HG03354 (cell line): ENCODE results near the gene UNC119.

Experiments used
- ATAC-seq: cut with Tn5 transposase; IDR thresholded peaks from one replicate; pipeline ENCODE4 v1.9.1; 2021; ENCODE audit warnings: mild to moderate bottlenecking; ENCODE audit not compliant: unreplicated experiment, poor library complexity, severe bottlenecking

UNC119 gene

DNA sequence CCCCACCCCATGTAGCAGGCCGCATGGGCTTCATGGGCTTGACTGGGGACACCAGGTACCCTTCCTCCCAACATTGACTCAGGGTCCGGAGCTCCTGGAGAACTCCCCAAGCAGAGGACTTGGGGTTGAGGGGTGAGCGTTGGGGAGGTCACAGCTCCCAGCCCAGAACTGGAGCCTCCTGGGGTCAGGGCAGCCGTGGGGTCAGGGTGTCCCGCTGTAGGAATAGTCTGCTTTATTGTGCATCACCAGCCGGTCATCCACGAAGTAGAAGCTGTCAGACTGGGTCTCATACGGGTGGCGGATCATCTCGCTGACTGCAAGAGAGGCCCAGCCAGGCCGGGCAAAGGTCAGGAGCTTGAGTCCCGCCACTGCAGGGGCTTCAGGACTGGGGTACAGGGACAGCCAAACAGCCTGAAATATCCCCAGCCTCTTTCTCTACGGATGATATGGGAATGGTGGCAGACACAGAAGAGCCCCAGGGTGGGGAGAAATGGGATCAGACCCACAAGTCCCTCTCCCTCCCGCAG, 5.3 kb downstream of the UNC119 start:
- ATAC-seq: no peak

DNA sequence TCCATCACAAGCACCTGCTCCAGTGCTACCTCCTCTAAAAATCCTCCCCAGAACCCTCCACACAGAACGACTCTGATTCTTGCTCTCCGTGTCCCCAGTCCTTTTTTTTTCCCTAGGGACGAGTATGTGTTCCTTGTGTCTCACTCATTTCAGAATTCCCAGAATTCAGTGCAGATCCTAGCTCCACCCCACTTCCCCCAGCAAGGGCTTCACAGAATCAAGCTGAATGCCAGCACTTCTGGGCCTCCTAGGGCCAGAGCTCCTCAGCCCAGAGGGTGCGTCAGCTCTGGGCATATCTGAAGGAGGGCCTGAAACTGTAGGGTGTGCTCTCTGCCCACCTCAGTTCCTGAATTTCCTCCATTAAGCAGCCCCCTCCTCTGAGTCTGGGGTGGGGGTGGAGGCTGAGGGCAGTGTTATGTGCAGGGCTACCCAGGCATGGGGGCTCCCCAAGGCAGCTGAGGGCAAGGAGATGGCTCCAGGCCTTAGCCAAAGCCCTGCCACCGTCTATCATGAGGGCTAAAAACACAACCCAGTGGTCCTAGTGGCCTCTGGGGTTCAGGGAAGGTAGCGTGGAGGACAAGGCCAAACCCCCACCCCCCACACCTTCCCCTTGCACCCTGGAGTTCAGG, 6.5 kb downstream of the UNC119 start:
- ATAC-seq: no peak

DNA sequence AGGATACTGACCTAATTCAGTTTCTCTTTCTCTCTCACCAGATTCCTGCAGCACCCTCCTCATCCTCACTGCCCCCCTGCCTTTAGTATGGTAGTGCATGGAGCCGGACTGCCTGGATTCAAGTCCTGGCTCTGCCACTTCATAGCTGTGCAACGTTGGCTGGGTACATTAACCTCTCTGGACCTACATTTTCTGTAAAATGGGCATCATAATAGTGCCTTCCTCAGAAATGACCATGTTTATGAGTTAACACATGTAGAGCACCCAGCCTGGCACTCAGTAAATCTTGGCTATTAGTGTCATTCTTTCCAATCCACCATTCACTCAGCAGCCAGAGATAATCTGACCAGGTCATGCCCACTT, 7.3 kb downstream of the UNC119 start:
- no peak for ATAC-seq

DNA sequence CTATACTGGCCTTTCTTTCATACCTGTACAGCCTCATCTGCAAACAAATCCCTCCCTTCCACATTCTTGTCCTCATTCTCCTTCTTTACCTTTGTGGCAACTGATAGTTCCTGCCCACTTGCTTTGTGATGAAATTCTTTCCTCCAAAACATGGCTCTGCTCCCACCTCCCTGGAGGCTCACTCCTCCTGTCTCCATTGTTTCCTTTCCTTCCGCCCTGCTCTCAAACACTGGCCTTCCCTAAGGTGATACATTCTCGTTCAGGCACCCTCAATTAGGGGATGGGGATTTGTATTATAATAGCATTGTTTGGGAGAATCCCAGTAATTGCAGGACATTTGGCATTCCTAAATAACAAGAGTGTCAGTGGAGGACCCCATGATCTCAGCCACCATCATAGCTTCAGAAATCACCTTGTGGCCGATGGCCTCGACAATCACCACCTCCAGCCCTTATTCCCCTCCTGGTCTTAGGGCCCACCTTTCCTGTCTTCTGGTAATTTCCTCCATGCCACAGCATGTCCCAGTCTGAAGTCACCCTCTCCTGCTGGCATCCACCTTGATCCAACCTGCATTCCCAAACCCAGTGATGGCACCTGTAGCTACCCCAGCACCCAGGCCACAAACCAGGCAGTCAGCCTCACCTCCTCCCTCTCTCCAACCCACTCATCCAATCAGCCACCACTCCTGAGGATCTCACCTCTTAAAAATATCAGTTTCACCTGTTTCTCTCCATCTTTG, 7.9 kb downstream of the UNC119 start:
- no peak for ATAC-seq

DNA sequence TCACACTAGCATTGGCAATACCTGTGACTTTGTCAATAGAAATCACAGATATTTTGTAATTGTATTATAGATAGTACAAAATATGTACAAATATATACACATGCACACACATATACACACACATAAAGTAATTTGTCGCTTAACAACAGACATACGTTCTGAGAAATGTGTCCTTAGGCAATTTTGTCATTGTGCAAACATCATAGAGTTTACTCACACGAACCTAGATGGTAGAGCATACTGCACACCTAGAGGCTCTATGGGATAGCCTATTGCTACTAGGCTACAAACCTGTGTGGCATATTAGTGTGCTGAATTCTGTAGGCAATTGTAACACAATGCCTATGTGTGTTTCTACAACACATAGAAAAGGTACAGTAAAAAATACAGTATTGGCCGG, 11.0 kb downstream of the UNC119 start:
- no peak for ATAC-seq

DNA sequence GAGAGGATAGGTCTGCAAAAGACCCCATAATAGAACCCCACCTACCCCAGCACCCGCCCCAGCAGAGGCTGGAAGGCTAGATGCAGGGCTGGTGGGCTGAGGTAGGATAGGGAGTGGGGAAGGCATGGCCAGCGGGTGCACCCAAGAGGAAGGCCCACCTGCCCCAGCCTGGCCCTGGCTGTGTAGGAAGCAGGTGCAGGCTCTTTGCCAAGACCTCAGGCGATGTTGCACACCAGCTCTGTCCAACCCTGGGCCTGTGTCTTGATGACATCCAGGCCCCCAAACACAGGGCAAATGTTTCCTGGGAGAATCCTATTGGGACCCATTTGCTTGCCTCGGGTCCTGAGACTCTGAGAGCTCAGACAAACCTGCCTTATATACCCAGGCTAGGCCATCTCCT, 12.2 kb downstream of the UNC119 start:
- no peak for ATAC-seq

DNA sequence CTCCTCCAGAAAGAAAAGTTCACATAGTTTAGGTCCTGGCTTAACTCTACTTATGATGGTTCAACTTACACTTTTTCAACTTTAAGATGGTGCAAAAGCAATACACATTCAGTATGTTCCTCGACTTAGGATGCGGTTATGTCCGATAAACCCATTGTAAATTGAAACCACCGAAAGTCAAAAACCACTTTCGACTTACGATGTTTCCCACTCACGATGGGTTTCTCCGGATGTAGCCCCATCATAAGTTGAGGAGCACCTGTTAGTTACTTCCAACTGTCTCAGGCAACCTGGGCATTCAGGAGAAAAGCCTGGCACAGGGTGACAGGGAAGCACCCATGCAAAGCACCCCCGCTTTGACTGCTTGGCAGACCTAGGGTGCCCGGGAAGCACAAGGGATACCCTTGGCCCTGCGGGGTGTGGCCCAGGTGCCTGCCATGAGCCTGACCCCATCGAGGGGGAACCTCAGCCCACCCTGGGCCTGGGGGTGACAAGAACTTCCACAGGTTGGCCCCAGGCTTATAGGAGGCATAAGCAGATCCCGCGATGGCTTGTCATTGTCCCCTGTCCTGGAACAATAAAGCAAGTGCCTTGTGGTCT, 14.0 kb downstream of the UNC119 start:
- no peak for ATAC-seq

DNA sequence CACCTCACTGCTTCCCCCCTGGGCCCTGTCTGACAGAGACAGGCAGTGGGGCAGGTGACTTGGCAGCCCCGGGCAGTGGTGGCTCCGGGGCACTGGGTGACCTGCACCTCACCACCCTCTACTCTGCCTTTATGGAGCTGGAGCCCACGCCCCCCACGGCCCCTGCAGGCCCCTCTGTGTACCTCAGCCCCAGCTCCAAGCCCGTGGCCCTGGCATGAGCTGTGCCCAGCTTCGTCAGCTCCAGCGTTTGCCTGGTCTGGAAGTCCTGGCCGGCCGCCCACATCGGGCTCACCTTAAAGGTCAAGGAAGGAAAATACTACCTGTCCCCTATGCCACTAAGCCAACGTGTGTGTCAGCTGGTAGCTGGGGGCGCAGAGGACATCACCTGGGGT, 15.2 kb downstream of the UNC119 start:
- ATAC-seq: no peak

DNA sequence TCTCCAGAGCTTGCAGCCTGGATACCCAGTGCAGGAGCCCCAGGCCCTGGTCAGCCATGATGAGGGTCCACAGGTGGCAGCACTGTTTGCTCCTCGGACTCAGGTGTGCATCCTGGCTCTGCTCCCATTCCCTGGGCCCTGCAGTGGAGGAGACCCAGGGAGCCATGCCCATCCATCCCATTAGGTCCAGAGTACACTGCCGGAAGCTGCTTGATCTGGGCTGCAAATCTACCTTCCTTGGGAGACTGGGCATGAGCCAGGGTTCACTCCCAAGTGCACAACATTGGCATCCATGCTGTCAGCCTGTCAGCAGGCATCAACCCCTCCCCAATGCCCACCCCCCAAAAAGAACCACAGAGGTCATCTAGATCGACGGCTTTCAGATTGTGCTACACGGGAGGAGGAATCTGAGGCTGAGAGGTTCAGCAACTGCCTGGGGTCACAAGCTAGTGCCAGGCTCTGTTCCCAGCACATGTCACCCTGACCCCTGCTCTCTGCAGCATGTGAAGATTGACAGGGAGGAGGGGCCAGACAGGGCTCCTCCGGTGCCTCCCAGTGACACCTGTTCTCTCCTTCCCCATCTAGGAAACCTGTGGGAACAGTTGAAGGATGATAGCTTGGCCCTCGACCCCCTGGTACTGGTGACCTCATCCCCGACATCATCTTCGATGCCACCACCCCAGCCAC, 15.7 kb downstream of the UNC119 start:
- ATAC-seq: no peak

DNA sequence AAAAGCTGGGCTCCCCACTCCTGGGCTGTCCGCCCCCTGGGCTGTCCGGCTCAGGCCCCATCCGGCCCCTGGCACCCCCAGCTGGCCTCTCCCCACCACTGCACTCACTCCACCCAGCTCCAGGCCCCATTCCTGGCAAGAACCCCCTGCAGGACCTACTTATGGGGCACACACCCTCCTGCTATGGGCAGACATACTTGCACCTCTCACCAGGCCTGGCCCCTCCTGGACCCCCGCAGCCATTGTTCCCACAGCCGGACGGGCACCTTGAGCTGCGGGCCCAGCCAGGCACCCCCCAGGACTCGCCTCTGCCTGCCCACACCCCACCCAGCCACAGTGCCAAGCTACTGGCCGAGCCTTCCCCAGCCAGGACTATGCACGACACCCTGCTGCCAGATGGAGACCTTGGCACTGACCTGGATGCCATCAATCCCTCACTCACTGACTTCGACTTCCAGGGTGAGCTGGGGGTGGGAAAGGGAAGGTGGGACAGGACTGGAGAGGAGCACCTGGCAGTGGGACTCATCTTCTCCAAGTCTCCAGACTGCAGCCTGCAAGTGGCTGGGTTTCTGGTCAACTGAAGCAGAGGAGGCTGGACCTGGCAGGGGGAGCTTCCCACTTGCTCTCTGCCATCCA, 17.6 kb downstream of the UNC119 start:
- no peak for ATAC-seq

DNA sequence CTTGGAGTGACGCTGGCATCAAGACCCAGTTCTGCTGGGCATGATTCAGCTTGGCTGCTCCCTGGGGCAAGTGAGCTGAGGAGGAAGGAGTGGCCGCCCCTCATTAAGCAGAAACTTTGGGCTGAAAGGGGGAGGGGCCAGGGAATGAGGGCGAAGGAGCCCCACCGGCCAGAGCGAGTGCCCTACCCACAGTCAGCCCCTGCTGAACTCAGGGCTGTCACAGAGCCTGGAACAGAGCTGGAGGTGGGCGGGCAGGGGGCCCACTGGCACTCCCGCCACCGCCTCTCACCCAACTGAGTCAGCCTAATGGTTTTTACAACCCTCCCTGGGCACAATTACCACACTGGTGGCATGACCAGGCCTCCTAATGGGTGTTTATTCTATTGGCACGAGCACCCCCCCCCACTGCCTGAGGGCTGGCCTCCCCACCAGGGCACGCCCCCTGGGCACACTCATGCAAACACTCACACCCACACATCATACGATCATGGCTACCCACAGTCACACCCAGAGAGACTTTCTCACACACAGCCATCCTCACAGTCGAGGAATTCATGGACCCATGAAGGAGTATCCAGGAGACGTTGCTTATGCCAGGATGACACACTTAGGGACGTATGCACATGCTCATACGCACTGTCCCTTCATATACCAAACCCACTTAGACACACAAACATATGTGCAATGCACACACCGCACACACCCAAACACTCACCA, 19.2 kb downstream of the UNC119 start:
- ATAC-seq: no peak

DNA sequence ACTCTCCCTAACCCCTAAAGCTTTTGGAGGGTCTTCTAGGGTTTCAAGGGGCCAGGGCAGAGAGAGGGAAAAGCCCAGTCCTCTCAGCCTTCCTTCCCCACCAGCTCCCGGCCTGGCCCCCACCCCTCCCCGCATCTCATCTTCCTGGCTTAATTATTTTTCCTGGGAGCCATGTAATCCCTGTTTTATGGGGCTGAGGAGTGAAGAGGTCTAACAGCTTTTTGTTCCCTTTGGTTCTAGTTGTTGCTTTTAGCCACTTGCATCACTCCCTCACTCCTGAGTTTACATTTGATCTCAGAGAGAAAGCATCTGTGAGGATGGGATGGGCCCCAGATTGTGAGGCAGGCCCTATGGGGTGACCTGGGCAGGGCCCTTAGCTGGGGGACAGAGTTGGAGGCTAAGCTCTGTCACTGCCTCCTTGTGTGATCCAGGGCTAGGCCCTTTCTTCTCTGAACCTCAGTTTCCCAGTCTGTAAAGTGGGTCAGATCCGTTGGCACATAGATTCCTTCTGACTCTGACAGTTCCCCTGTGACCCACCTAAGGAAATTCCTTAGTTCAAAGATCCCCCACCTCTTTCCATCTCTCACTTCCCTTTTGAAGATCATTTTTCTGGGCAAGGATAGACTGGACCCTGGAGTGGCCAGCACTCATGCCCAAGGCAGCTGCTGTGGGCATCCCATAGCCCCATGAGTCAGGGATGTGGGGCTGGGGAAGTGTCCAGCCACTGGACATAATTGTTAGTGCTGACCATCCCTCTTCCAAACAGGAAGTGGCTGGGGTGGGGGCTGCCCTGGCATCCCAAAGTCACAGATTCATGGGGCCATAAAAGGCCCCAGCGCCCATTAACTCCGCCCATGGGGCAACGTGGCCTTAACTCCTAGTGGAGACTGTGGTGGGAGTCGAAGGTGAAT, 20.1 kb downstream of the UNC119 start:
- no peak for ATAC-seq

DNA sequence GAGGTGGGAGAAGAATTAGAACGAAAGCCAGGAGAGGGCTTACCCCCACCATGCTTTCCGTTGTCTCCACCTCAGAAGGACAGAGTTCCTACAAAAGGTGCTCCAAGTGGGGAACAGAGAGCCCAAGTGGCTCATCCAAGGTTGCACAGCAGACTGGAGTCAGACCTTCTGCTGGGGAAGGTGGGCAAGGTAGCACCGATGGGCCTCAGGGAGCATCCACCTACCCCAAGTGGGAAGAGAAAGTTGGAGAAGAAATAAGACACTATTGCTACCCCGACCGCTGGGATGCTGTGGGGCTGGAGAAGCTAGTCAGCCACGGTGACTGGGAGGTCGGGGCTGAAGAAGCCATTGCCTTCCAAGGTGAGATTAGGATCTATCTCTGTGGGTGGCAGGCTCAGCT, 21.5 kb downstream of the UNC119 start:
- no peak for ATAC-seq

DNA sequence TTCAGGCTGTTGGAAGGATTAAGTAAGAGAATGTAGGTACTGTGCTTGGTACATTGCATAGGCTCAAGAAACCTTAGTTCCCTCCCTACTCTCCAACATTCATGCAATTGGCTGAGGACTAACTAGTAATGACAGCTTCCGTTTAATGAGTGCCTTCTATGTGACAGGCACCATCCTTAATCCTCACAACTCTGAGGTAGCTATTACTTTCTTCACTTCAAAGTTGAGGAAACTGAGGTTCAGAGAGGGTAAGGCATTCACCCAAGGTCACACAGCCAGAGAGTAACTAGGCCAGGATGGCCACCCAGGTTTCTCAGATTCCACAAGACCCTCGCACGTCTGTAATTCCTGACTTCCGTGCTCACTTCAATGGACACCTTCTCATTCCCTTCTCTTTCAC, 22.2 kb downstream of the UNC119 start:
- ATAC-seq: no peak

DNA sequence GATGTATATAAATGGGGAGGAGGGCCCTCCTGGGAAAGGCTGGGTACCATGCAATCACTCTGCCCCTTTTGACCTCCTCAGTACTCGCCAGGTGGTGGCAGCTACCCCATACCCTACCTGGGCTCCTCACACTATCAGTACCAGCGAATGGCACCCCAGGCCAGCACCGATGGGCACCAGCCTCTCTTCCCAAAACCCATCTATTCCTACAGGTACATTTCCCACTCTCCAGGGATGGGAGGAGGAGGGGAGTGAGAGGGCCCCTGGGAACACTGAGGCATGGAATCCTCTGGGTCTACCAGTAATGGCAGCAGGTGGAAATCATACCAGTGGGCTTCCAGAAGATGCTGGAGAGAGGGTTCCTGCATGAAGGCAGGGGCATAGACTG, 23.4 kb downstream of the UNC119 start:
- no peak for ATAC-seq

DNA sequence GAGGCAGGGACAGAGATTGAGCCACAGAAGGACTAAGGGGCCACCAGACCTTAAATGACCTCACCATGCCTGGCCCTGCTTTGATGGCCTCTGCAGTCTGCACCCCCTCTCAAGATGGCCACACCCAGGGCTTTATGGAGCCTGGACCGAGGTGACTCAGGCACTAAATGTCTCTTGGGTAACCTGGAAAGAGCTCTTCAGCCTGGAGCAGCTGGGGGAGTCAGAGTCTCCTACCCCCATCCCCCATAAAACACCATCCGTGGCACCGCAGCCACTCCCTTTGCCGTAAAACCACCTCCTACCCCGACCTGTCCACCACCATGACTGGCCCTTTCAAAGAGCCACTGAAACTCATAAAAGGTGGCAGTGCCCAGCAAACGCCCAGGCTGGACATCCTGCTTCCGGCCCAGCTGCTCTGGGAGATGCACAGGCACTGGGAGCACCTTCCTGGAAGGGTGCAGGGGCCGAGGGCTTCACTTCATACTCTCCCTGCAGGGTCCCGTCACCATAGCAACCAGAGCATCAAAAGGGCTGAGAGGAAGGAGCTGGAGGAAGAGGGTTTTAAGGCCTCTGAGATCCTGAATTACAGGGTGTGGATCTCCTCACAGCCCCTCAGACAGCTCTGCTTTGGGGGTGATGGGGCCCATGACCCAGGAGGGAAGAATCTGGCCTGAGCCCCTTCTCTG, 24.0 kb downstream of the UNC119 start:
- ATAC-seq: no peak

DNA sequence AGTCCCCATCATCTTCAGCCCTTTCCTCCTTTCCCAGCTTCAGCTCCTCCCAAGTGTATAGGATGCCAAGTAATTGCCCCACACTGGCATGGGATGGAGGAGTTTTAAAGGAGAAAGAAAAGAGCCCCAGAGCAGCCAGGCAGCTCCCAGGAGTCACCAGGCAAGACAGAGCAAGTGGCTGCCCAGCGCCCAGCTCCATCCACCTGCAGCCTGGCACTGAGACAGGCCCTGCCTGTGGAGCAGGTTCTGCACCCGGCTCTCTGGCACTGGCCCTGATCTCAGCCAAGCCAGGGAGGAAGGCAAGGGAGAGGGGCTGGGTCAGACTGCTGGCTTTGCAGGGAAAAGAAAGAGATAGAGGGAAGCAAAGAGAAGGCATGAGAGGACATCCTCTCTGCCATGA, 24.6 kb downstream of the UNC119 start:
- ATAC-seq: no peak

DNA sequence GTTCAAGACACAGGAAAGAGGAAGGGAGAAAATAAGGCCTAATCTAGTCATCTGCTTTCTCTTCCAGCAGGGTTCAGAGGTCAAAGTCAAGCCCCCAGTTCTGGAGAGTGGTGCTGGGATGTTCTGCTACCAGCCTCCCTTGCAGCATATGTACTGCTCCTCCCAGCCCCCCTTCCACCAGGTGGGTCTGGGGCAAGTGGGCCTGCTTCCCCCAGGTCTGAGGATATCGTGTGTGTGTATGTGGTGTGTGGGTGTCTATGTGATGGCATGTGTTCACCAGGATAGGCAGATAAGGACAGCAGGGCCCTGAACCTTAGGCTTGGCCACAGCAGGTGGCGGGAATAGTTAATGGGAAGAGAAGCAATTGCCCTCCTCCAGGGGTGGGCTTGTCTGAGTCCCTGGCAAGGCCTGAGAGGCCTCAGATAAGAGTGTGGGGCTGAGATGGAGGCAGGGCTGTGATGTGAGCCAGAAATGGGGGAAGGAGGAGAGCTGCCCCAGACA, 25.2 kb downstream of the UNC119 start:
- ATAC-seq: no peak
